Activated T-cell treated with anti-CD3 and anti-CD28 coated beads for 1 hour (primary cell): Measurements from ENCODE around the gene KIF6.
"Not testable (repeated sequence)": the region's sequence is repeated elsewhere in the genome, so short reads cannot be mapped to it uniquely, and the experiment has no call there.

Experiments used
- DNase-seq: peaks from one replicate; pipeline ENCODE4 v3.0.0-alpha.2; 2020; ENCODE audit warnings: low read depth

The KIF6 gene

GRCh38 chr6:39553029-39553428 is 172.2 kb downstream of the KIF6 start:
- no peak for DNase-seq

- DNase-seq: no peak
Measured at GRCh38 chr6:39550191-39550590, 175.0 kb downstream of the KIF6 start.

- no peak for DNase-seq
Measured at GRCh38 chr6:39546731-39547130, 178.5 kb downstream of the KIF6 start.

GRCh38 chr6:39543950-39544349 is 181.3 kb downstream of the KIF6 start:
- no peak for DNase-seq

- no peak for DNase-seq
Measured at GRCh38 chr6:39543095-39543494, 182.1 kb downstream of the KIF6 start.

GRCh38 chr6:39540454-39540853 is 184.8 kb downstream of the KIF6 start:
- DNase-seq: no peak

GRCh38 chr6:39530201-39530759 is 194.9 kb downstream of the KIF6 start:
- no peak for DNase-seq

GRCh38 chr6:39527792-39528564 is 197.2 kb downstream of the KIF6 start:
- no peak for DNase-seq

- no peak for DNase-seq
Measured at GRCh38 chr6:39524007-39524406, 201.2 kb downstream of the KIF6 start.

- DNase-seq: no peak
Measured at GRCh38 chr6:39521958-39522357, 203.2 kb downstream of the KIF6 start.

GRCh38 chr6:39520916-39521315 is 204.3 kb downstream of the KIF6 start:
- DNase-seq: no peak

- no peak for DNase-seq
Measured at GRCh38 chr6:39520411-39520810, 204.8 kb downstream of the KIF6 start.

GRCh38 chr6:39518221-39518620 is 207.0 kb downstream of the KIF6 start:
- DNase-seq: no peak

GRCh38 chr6:39517756-39518155 is 207.5 kb downstream of the KIF6 start:
- no peak for DNase-seq

- DNase-seq: no peak
Measured at GRCh38 chr6:39516471-39516870, 208.7 kb downstream of the KIF6 start.

- DNase-seq: no peak
Measured at GRCh38 chr6:39515471-39515870, 209.7 kb downstream of the KIF6 start.

- no peak for DNase-seq
Measured at GRCh38 chr6:39515006-39515405, 210.2 kb downstream of the KIF6 start.

- DNase-seq: not testable (repeated sequence)
Measured at GRCh38 chr6:39509831-39510230, 215.4 kb downstream of the KIF6 start.

- no peak for DNase-seq
Measured at GRCh38 chr6:39508515-39508914, 216.7 kb downstream of the KIF6 start.

GRCh38 chr6:39507331-39507998 is 217.7 kb downstream of the KIF6 start:
- no peak for DNase-seq

- DNase-seq: not testable (repeated sequence)
Measured at GRCh38 chr6:39502362-39502955, 222.7 kb downstream of the KIF6 start.

GRCh38 chr6:39499053-39499452 is 226.2 kb downstream of the KIF6 start:
- no peak for DNase-seq

GRCh38 chr6:39498096-39498495 is 227.1 kb downstream of the KIF6 start:
- no peak for DNase-seq
